GM10847 (cell line): Measurements from ENCODE around the gene NLRP2B.

Experiments used
- POLR2A ChIP-seq: IDR thresholded peaks from 2 replicates; pipeline ENCODE4 v1.6.1; 2011; ENCODE audit not compliant: insufficient read length; ENCODE audit errors: extremely low read depth

Gene NLRP2B

GRCh38 chrX:57680160-57680559 is at the start of gene NLRP2B:
Gene NLRP2B (minus strand): TSS chrX:57680260.
- no peak for TF ChIP-seq POLR2A

GRCh38 chrX:57681341-57681740 is 1.3 kb upstream of the NLRP2B start:
- TF ChIP-seq POLR2A = no peak

- TF ChIP-seq POLR2A = no peak
These were observed 1.2 kb downstream of the NLRP2B start for GRCh38 chrX:57678686-57679428.

GRCh38 chrX:57677132-57677858 is 2.8 kb downstream of the NLRP2B start:
- TF ChIP-seq POLR2A = no peak

GRCh38 chrX:57675320-57675719 is 4.7 kb downstream of the NLRP2B start:
- TF ChIP-seq POLR2A = no peak

GRCh38 chrX:57674861-57675260 is 5.2 kb downstream of the NLRP2B start:
- no peak for TF ChIP-seq POLR2A

GRCh38 chrX:57669961-57670360 is 10.1 kb downstream of the NLRP2B start:
- no peak for TF ChIP-seq POLR2A

GRCh38 chrX:57667010-57667409 is 13.1 kb downstream of the NLRP2B start:
- no peak for TF ChIP-seq POLR2A

- no peak for TF ChIP-seq POLR2A
These were observed 25.0 kb downstream of the NLRP2B start for GRCh38 chrX:57655065-57655464.

GRCh38 chrX:57652705-57653104 is 27.4 kb downstream of the NLRP2B start:
- no peak for TF ChIP-seq POLR2A

- TF ChIP-seq POLR2A = no peak
These were observed 28.7 kb downstream of the NLRP2B start for GRCh38 chrX:57651169-57651919.

GRCh38 chrX:57647020-57647419 is 33.0 kb downstream of the NLRP2B start:
- TF ChIP-seq POLR2A = no peak

- TF ChIP-seq POLR2A = no peak
These were observed 36.4 kb downstream of the NLRP2B start for GRCh38 chrX:57643698-57644097.

- no peak for TF ChIP-seq POLR2A
These were observed 38.7 kb downstream of the NLRP2B start for GRCh38 chrX:57641338-57641737.

- no peak for TF ChIP-seq POLR2A
These were observed 39.4 kb downstream of the NLRP2B start for GRCh38 chrX:57640674-57641016.
